NCI-H2107 (cell line): Measurements from ENCODE around the gene UVSSA.

Source experiments
- DNase-seq: peaks from one replicate; lab custom pipeline; 2025; lab: John Stamatoyannopoulos, UW

Gene UVSSA

GRCh38 chr4:1407657-1408333, 60.8 kb downstream of the UVSSA start:
- no peak for DNase-seq

GRCh38 chr4:1408418-1408817, 61.4 kb downstream of the UVSSA start:
- no peak for DNase-seq

GRCh38 chr4:1409079-1409478, 62.1 kb downstream of the UVSSA start:
- DNase-seq: no peak

GRCh38 chr4:1409491-1410425, 62.8 kb downstream of the UVSSA start:
- DNase-seq: no peak

GRCh38 chr4:1410491-1411325, 63.7 kb downstream of the UVSSA start:
- DNase-seq: no peak

- DNase-seq: no peak
Measured at GRCh38 chr4:1411436-1412375, 64.7 kb downstream of the UVSSA start.

- no peak for DNase-seq
Measured at GRCh38 chr4:1412376-1413203, 65.6 kb downstream of the UVSSA start.

- no peak for DNase-seq
Measured at GRCh38 chr4:1413204-1413663, 66.2 kb downstream of the UVSSA start.

- DNase-seq: no peak
Measured at GRCh38 chr4:1413687-1414479, 66.9 kb downstream of the UVSSA start.

- no peak for DNase-seq
Measured at GRCh38 chr4:1414831-1415680, 68.0 kb downstream of the UVSSA start.

GRCh38 chr4:1415681-1415981, 68.6 kb downstream of the UVSSA start:
- DNase-seq: no peak

GRCh38 chr4:1416051-1416947, 69.3 kb downstream of the UVSSA start:
- no peak for DNase-seq

- DNase-seq: no peak
Measured at GRCh38 chr4:1416948-1417260, 69.9 kb downstream of the UVSSA start.

- DNase-seq: no peak
Measured at GRCh38 chr4:1417522-1418390, 70.7 kb downstream of the UVSSA start.

- no peak for DNase-seq
Measured at GRCh38 chr4:1418494-1419285, 71.7 kb downstream of the UVSSA start.

GRCh38 chr4:1419708-1420107, 72.7 kb downstream of the UVSSA start:
- no peak for DNase-seq
